Mesenteric fat pad (tissue), 1 donor: ENCODE data around the gene ATP9A. TPM values are rescaled to one million over a fixed set of nuclear protein-coding genes. Genes with fewer than 3 reads are reported as not detected.
"Not testable (repeated sequence)": the region's sequence is repeated elsewhere in the genome, so short reads cannot be mapped to it uniquely, and the experiment has no call there.

Experiments used
- DNase-seq: peaks from one replicate; pipeline ENCODE4 v3.0.0-alpha.2; 2020; ENCODE audit warnings: low spot score
- total RNA-seq: library from RNA; stranded (reverse); fragmentation: NEBNext Ultra II Directional; extraction: Animal tissue kit (Norgen Biotek cat#: 25700); gene quantifications from one replicate; pipeline ENCODE4 v1.2.1, GENCODE V29; 2021
- donor health status: DM: yes; HTN: yes; CAD: no.

Gene ATP9A
- total RNA-seq, 1 donor from 2014 or later = 109 TPM

- peak; percentile 8 for DNase-seq
Observed at GRCh38 chr20:51695574-51696303, 72.5 kb downstream of the ATP9A start.

DNA sequence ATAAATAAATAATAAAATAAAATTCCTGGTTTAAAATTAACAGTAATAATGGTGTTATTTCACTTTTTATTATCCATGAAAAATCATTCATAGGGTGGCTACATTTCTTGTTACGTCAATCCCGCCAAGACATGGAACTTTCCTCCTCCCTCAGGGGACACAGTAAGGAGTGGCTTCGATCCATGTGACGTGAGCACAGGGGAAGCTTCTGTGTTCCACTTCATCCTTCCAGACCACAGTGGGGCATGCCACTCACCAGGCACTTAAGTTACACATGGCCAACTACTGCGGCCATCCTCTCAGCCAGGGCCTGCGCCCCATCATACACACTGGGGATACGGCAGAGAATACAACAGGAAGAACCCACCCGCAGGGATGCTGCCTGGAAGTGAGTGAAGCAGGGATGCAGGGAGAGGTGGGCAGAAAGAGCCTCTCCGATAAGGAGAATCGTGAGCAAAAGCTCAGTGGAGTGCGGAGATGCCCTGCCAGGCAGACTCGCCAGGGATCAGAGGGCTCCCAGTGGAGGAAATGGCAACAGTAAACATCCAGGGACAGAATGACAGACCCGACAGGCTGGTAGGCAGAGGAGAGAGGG is 75.3 kb downstream of the ATP9A start:
- DNase-seq = peak; percentile 77

GRCh38 chr20:51691703-51692102 is 76.5 kb downstream of the ATP9A start:
- DNase-seq = no peak

- DNase-seq = peak; percentile 47
Observed at GRCh38 chr20:51688600-51689244, 79.5 kb downstream of the ATP9A start.

DNA sequence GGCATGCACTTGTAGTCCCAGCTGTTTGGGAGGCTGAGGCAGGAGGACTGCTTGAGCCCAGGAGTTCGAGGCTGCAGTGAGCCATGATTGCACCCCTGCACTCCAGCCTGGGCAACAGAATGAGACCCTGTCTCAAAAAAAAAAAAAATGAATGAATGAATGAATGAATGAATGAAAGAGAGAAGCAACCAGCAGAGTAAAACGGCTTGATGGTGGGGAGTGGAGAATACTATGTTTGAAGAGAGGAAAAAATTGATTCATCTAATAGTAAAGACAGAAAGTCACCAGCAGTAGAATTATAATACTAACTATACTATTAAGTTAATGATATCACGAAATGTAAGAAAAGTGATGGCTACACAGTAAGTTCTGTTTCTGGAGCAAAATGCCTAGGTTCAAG is 80.6 kb downstream of the ATP9A start:
- no peak for DNase-seq

DNA sequence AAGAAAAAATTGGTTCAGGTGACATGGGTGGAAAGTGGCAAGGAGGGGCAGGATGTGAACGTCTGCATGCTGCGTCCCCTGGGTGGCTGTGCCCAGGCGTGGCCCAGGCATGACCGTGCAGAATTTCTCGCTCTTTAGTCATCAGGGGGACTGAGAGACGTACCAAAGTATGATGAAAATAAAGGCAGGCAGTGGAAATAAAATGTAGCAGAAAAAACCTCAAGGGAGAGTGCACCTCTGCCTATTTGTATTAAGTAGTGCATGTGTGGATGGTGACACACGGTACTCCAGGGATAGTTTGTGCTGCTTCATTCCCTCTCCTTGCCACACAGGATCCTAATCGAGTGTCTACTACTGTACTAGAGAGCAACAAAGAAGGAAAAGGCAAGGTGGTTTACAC is 81.1 kb downstream of the ATP9A start:
- peak; percentile 69 for DNase-seq

DNA sequence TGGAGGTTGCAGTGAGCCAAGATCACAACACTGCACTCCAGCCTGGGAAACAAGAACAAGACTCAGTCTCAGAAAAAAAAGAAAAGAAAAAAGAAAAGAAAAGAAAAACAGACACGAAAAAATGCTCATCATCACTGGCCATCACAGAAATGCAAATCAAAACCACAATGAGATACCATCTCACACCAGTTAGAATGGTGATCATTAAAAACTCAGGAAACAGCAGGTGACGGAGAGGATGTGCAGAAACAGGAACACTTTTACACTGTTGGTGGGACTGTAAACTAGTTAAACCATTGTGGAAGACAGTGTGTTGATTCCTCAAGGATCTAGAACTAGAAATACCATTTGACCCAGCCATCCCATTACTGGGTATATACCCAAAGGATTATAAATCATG is 82.7 kb downstream of the ATP9A start:
- not testable (repeated sequence) for DNase-seq

DNA sequence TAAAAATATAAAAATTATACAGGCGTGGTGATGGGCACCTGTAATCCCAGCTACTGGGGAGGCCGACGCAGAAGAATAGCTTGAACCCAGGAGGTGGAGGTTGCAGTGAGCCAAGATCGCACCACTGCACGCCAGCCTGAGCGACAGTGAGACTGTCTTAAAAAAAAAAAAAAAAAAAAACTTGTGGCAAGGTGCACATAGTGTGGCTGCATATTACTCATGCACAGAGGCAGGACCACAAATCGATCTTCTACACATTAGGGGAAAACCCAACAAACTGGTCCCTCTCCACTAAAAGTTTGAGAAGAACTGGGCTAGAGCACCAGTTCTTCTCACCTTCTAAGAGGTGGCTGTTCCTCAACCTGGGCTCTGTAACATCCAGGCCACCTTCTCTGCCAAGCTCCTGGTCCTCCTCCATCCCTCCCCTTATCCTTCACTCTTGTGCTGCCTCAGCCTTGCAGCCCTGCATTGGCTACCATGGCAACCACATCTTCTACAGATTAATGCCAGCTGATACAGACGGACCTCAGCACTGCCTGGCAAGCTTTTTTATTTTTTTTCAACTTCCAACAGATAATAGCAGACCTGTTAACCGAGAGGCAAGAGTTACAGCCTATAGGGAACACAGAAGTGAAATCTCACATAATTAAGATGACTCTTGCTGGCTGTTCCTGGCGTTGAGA is 88.0 kb downstream of the ATP9A start:
- DNase-seq = peak; percentile 12

GRCh38 chr20:51679254-51679921 is 88.8 kb downstream of the ATP9A start:
- no peak for DNase-seq

DNA sequence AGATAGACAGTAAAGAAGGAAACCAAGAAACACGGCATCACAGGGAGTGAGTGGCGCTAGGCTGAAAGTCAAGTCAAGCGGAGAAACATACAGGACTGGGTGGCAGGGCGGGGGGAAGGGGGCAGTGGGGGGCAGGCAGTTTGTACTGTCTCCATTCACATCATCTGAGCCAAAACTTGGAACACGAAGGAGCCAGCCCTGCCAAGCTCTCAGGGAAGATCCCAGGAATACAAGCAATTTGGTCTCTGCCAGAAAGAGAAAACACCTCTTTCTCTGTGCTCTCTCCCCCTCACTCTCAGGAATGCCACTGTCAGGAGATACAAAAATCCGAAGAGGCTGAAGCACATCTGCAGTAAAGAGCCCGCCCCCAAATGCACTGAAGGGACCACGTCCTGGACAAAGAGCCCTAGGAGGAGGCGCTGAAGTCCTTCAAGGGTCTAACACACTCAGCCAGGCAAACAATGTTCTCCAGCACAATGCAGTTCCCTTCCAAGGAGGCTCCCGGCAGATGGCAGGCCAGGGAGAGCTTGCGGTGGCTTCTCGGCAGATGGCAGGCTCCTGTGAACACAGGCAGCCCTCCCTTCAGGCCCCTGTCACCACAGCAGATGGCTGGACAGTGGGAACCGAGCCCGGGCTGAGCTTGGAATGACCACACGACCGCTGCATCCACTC is 90.0 kb downstream of the ATP9A start:
- no peak for DNase-seq

DNA sequence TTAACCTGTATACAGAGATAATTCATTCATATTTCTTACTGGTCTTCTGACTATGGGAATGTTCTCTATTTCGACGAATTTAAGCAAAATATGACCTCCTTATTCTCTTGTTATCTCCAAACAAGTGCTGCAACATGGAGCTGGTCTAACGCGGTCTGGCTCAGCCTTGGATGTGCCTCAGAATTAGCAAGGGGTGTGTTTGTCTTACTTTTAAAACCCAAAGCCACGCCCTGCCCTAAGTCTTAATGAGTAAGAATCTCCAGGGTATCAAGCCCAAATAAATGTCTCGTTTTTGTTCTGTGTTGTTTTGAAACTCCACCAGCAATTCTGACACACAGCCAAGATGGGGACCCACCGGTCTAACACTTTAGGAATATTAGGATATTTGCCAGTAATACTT is 99.2 kb downstream of the ATP9A start:
- no peak for DNase-seq

DNA sequence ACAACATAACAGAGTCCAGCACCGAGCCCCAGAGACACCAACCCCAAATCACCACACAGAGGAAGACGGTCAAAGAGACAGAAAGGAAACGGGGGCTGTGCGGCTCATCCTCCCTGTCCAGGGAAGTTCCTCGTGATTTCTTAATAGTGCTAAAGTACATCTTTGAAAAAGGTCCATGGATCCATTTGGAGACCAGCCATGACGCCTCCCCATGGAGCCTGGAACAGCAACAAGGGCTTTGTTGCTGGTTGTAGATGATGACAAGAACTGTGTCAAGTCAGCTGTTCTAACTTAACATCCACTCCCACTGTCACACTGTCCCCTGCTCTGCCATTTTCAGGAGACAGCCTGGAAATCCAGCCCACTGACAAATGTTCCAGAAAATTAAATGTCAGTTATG is 99.7 kb downstream of the ATP9A start:
- DNase-seq = no peak

DNA sequence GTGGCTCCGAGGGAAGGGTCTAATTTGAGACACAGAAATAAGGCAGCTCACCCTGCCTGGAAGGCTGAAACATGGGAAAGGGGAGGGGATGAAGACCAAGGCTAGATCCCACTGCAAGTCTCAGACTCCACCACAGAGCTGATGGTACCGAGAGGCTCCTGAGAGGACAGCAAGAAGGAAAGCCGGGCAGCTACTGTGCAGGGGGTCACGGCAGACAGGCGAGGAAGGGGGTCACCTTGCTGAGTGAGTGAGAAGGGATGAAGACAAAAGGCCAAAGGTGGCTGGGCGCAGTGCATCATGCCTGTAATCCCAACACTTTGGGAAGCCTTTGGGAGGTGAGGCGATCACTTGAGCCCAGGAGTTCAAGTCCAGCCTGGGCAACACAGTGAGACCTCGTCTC is 100.7 kb downstream of the ATP9A start:
- no peak for DNase-seq

DNA sequence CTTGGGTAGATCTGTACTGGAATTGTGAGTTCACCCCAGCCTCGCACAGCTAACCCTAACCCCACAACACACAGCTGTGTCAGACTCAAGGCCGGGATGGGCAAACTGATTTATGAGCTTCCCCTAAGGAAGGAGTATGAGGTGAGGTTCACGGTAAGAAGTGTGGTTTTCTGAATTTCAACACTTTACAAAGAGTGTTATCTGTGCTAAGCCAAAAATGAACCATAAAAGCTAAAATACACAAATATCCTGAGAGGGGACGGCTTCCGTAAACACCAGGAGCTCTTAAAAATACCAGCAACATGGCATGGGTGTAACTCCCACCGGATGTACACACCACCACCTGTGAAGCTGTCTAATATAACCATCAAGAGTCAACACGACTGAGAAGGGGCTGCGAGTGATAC is 101.2 kb downstream of the ATP9A start:
- DNase-seq = no peak

DNA sequence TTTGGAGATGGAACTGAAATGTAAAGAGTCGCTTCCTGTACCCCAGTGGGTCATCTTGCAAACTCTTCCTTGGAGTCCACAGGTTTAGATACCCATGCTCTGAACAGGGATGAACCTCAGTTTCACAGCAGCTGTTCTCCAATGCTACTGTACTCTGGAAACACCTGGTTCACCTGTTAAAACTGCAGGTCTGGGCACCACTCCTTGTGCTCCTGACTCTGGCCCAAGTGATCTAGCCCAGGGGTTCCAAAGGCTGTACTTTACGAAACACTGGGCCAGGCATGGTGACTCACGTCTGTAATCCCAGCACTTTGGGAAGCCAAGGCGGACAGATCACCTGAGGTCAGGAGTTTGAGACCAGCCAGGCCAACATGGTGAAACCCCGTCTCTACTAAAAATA is 102.1 kb downstream of the ATP9A start:
- no peak for DNase-seq

DNA sequence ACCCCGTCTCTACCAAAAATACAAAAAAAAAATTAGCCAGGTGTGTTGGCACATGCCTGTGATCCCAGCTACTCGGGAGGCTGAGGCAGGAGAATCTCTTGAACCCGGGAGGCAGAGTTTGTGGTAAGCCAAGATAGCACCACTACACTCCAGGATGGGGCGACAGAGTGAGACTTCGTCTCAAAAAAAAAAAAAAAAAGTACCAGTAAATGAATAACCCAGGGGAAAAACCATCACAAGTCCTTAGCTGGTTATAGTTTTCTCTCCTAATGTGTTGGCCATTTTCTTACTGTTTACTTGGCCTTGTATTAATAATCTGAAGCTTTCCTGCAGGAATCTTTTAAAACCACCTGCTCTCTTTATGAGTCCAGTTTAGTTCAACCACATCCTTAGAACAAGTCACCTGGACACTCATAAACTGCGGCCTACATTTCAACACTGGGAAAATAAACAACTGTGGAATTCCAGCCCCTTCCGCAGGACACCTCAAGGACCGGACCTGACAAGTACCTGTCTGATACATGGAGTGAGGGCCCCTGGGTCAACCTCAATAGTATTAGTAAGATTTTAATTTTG is 102.6 kb downstream of the ATP9A start:
- no peak for DNase-seq

GRCh38 chr20:51661609-51662178 is 106.5 kb downstream of the ATP9A start:
- DNase-seq = no peak

DNA sequence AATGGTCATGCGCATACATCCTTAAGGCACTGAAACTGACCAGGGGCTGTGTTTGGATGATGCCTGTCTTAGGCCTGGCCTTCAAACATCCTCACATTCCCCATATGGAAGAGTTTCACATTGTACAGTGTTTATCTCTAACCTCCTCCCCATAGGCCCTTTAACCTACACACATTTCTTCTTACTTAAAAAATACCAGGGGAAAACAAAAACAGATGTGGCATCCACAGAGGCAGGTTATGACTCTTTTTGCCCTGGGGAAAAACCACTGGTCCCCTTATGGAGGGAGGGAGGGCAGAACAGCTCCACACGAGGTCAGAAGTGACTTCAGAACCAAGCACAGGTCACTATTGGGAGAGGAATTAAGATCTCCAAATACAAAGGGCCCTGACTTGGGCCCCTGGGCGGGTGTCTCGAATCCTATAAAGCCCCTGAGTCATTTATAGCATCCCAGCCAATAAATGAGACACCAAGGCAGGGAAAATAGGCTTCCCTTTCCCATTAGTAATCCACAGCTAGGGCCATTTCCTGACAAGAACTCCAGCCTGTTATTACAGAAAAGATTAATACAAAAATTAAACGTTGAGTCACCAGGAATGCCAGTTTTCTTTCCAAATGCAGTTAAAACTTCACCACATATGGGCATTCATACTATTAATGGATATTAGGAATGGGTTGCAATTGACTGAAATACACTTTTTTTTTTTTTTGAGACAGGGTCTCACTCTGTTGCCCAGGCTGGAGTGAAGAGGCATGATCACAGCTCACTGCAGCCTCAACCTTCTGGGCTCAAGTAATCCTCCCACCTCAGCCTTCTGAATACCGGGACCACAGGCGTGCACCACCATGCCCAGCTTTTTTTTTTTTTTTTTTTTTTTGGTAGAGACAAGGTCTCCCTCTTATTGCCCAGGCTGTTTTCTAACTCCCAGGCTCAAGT is 107.2 kb downstream of the ATP9A start:
- no peak for DNase-seq

DNA sequence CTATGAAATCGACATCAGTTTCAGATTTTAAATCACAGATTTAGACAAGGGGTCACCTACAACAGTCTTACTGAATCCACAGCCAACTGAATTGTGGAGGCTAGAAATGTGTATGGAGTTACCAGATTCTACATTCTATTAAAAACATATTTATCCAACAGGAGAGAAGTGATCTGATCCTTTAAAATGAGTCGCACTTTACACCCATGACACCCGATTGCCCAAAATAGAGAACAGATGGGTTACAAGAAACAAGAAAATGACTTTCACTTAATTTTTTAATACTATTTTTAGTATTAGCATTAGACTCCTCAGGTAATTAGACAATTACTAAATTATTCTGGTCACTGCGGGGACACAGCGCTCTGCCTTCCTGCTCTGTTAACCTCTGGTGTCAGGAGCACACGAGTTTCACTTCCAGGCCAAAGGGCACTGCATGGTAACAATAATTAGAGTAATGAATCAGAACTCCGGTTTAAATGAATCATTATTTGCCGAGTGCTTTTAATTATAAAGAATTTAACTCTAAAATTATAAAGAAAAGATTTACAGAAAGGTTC is 108.6 kb downstream of the ATP9A start:
- DNase-seq = no peak
